Suppressor macrophage treated with lipopolysaccharide for 4 hours (primary cell): ENCODE results near the gene TRIM41.
"Not testable (repeated sequence)": the region's sequence is repeated elsewhere in the genome, so short reads cannot be mapped to it uniquely, and the experiment has no call there.

ENCODE experiments used
- DNase-seq: peaks from one replicate; pipeline ENCODE4 v3.0.0-alpha.2; 2020

Gene TRIM41

DNA sequence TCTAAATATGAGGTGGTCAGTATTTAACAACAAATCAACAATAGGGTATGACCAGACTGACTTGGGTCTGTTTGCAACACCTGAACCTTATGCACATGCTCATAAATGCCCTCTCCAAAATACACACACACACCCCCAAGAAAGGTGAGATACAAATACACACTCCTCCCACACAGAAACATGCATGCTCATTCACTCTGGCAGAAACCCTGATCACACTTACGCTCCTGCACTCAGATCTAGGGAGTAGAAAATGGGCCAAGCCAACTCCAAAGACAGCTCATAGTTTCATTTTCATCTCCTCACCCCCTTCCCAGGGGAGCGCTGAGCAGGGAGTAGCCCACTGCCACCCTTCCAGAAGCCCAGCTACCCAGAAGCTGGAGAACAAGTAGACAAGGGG lies 29.4 kb upstream of the TRIM41 start:
- no peak for DNase-seq

DNA sequence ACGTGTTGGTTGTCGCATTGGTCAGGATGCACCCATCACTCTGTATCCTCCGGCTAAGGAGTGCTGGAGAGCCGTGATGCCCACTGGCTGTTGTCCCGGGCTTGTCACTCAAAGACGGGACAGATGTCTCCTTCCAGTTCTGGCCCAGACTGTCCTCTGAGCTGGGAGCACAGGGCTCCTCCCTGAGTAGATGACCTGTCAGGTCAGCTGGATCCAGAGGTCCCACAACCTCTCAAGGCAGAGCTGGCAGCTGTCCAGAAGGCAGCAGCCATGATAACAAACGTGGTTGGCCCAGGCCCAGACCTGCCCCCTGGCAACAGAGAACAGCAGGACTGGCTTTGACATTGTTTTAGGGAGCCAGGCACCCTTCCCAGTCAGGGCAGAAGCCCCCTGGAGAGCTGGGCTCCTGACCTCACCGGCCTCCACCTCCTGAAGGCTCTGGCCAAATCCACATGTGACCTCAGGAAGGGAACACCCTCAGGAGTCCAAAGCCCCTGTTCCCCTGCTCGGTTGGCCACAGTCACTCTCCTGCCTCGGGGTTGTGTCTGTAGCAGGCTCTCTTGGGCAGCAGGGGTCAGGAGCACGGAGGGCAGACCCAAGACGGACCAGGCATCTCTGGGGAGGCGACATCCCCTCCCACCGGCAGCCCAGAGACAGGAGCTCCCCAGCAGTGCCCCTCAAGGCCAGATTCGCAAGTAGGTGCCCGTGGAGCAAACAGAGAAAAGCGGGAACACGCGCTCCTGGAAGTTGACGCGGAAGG lies 28.4 kb upstream of the TRIM41 start:
- no peak for DNase-seq

DNA sequence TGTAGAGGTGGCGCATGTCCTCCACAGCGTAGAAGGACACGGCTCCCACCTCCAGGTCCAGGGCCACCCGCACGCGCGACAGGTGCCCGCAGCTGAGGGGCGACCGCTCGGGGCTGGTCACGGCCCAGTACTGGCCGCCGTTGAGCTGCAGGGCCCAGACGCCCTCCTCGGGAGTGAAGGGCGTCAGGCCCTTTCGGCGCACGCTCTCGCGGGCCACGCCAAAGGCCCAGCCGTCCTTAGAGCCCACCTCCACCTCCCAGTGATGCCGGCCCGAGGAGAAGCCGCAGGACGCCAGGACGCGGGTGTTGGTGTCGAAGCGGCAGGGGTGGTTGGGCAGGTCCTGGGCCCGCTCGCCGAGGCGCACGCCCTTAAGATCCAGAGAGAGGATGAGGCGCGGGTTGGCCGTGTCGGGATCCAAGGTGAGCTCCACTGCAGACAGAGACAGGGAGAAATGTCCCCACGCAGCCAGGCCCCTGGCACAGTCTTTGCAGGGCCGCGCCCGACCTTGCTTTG lies 27.8 kb upstream of the TRIM41 start:
- no peak for DNase-seq

DNA sequence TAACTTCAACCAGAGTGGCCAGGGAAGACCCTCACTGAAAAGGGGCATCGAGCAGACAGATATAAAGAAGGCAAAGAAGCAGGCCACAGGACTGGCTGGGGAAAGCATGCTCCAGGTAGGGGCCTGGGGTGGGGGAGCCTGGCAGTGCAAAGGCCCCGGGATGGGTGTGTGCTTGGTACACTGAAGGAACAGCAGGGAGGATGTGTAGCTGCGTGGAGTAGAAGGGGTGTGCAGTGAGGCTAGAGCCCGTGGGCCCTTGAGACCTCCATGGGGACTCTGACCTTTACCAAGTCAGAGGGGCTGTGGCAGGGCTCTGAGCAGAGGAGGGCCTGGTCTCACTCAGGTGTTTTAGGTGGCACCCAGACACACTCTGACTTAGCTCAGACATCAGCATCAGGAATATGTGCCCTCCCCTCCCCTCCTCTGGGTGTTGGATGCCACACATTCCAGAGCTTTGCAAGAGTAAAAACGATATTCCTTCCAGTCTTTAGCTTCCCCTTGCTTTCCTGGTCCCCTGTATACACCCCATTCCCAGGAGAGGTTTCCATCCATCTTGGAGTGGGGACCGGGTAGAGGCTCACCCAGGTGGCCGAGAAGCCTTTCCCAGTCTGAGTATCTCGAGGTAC lies 25.6 kb upstream of the TRIM41 start:
- no peak for DNase-seq

DNA sequence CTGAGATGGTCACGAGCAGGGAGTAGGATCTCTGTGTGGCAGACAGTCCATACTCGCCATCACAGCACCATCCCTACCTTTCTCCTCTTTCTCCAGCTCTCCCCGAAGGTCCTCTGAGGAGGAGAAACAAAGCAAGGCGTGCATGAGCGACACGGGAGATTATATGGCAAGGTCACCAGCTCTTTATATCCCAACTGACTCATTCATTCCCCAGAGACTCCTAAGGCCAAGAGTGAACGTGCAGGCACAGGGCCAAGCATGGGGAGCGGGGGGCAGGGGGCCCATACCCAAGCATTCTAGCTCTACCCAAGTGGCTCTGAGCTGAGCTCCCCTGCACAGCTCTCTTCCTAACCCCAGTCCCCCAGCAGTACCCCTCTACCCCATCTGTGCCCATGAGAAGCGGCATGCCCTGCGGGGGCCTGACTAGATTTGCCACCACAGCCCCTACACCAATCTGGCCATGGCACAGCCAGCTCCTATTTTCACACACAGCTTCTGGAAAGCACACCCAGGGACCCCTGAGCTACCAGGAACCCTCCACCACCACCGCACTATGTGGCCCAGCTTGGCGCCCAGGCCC lies 24.9 kb upstream of the TRIM41 start:
- DNase-seq: no peak

DNA sequence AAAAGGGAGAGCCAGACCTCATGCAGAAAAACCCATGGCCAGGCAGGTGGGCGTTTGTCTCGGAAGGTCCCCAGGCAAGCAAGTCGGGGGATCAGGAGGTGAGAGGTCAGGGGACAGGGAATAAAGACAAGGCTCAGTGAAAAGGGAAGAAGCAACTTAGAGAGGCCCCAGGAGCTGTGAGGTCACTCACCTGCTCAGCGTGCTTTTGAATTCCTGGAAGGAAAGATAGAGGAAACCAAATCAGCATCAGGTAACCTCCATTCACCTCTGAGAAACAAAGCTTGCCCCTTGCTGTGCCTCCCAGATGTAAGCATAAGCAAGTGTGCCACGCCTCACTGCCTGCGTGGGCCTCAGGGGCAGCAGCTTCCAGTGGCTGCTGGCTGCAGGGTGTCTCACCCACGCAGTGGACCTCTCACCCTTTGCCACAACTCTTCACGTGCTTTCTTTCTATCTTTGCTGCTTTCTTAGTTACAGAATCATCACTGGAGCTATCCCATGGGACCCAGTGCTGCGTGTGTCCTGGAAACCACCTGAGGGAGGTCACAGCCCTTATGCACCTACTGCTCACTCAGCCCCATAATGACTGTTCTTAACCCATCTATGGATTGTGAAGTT lies 24.1 kb upstream of the TRIM41 start:
- no peak for DNase-seq

DNA sequence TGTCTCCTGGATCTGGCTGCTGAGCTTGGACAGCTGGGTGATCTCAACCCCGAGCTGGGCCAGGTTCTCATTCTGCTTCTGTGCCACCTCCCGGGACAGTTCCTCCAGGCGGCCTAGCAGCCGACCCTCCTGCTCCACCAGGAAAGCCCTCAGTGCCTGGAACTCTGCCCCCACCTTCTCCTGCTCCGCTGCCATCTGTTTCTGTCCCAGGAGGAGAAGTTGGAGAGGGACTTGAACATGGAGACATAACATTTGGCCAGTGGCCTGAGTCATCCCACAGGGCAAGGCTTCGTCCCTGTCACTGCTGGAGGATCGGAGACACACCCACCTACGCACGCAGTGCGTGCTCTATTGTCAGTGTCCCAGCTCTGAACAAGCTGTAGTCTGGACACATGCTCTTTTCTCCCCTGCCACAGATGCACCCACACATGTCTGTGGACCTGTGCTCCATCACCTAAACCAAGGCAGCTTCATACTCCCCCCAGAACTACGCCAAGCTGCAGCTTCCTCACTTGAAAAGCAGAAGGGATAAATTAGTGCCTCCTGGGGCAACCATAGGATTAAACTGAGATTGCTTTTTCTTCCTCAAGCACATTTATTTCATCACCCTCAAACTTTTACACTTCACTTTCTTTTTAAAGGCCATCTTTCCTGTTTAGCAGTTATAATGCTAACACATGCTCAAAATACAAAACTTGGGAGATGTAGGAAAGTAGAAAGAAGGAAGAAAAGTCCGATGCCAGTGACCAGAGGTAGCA lies 23.0 kb upstream of the TRIM41 start:
- peak; percentile 23 for DNase-seq

DNA sequence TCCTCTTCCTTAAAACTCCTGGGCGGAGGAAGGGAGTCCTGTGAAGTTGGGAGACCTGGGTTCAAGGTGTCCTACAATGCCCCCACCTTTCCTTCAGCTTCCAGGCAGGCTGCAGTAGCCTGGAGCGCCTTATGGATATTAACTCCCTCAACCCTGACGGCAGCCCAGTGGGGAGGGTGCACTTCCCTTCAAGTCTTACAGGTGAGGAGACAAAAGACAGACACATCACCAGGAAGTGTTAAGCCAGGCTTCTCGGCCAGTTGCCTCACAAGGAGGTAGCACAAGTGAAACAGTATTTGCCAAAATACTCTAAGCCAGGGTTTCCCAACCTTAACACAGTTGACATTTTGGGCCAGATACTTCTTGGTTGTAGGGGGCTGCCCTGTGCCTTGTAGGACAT lies 22.3 kb upstream of the TRIM41 start:
- no peak for DNase-seq

DNA sequence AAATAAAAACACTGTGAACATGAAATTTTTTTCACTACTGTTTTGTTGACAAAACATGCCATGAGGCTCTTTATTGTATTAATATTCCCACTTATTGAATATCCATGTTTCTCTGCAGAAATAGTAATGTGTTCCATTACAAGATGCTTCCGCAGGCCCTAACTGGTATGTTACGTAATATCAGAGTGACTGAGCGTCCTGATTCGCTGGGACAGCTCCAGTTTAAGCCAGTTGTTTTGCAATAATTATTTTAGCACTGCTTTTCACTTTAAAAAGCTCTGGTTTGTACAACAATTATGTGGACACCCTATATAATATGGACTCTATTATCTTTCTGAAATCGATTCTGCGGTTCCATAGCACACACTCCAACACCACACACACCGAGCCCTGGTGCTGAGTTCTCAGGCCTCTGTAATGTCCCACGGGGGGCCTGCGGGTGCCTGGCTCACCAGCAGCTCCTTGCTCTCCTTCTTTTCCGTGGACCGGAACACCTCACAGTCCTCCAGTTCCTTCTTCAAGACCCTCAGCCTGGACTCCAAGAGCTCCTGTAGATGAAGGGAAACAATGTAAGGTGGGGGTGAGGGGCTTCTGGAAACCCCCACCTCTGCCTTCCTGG lies 19.9 kb upstream of the TRIM41 start:
- peak; percentile 73 for DNase-seq

DNA sequence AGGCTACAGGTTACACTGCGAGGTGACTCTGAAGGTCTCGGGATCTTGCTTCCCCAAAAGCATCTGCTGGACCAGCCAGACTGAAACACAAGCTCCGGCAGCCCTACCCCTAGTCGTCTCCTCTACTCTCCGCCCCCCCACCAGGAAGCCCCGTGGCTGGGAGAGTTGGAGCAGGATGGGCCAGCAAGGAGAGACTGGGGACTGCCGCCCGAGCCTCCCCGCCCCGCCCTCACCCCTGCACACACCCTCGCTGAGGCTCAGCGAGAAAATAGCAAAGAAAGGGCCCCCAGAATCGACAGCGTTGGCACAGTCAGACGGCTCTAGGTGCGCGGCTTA lies 19.3 kb upstream of the TRIM41 start:
- DNase-seq: peak; percentile 6

DNA sequence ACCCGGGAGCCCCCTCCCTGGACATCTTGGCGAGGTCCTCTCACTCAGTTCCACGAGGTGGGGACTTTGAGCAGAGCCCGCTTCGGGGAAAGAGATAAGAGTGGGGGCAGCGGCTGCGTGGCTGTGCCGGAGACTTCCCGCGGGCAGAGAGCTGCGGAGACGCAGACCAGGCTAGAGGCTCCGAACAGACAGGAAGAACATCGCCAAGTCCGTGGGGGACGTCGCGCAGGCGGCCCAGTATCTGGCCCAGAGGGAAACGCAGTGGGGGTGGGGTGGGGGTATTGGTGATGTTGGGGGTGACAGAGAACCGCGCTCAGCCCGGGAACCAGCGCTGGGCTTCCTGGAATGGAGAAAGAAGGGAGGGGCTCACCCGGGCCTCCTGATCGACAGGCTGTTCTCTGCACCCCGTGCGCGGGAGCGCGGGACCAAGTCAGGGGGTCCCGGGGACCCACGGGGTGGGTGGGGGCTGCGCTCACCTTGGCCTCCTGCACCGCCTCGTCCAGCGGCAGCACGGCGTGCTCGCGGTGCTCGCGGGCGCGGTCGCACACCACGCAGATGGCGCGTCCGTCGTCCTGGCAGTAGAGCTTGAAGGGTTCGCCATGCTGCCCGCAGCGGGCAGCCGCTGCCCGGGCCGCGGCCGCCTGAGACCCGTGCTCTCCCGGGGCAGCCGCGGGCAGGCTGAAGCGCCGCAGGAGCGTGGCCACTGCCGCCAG lies 18.8 kb upstream of the TRIM41 start:
- peak; percentile 21 for DNase-seq

DNA sequence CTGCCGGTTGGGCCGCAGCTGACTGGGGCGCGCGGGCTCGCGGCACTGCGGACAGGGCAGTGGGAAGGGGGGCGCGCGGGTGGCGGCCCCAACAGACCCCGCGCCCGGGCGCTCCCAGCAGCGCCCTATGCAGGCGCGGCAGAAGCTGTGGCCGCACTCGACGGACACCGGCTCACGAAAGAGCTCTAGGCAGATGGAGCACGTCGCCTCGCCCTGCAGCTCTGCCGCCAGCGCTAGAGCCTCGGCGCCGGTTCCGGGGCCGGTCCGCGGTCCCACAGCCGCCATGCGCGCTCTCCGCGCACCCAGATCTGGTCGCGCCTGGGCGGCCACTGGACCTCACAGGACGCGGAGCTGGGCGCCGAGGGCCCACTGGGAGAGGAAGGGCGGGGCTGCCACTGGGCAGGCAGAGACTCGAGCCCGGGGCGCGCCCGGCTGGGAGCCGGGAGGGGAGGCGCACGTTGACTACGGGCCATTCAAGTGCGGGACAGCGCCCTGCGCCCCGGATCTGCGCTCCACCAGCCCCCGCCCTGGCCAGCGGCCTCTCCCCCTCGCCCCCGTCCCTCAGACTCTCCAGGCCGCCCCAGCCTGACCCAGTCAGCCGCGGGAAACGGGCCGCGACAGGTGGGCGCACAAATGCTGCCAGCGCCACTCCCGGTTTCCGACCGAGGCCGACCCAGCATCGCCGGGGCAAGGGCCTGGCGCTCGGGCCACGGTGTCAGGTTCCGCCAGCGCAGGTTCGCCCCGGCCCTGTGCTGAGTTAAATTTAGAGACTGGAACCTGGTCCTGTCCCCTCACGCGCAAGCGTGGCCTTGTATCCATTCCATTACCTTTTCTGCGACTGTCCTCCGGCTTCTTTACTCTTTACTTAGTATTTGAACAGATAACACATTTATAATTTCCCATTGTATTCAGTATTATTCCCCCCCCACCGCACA lies 18.0 kb upstream of the TRIM41 start, which contains the start of gene TRIM7:
Gene TRIM7, minus strand, starts transcription at position 371 of the 935 bp plus-strand sequence. Its CDS starts 86 bp downstream, at position 285.
- peak; percentile 68 for DNase-seq

DNA sequence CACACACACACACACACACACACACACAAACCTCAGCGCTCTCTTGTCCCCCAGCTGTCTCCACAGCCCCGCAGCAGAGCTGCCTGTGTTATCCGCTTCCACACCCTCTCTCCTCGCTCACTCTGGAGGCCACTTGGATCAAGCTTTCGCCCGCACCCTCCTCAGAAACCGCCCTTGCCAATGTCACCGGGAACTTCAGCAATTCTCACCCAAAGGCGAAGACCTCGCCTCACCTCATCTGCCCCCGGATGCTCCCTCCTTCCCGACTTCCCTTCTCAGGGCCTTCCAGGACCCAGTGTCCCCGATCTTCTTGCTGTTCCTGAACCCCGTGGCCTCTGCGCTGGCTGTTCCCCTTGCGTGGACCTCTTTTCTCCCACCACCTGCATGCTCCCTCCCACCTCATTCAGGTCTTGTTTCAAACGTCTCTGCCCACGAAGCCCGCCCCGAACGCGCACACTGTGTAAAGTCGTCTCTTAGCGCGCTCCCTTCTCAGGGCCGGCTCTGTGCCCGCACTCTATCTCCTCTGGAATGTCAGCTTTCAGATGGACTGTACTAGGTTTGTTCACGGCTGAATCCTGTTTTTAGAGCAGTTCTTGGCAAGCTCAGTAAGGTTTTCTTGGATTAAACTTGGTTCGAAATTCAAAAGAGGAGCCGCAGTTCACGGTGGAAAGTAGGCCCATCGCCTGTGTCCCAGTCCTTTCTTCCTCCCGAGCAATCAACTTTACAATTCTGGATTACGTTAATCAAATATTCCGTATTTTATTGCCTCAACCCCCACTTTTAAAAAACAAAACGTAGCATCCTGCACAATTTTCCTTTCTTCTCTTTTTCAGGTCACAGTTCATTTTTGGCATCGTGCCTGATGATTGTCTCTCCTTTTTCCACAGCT lies 17.1 kb upstream of the TRIM41 start:
- DNase-seq: no peak

DNA sequence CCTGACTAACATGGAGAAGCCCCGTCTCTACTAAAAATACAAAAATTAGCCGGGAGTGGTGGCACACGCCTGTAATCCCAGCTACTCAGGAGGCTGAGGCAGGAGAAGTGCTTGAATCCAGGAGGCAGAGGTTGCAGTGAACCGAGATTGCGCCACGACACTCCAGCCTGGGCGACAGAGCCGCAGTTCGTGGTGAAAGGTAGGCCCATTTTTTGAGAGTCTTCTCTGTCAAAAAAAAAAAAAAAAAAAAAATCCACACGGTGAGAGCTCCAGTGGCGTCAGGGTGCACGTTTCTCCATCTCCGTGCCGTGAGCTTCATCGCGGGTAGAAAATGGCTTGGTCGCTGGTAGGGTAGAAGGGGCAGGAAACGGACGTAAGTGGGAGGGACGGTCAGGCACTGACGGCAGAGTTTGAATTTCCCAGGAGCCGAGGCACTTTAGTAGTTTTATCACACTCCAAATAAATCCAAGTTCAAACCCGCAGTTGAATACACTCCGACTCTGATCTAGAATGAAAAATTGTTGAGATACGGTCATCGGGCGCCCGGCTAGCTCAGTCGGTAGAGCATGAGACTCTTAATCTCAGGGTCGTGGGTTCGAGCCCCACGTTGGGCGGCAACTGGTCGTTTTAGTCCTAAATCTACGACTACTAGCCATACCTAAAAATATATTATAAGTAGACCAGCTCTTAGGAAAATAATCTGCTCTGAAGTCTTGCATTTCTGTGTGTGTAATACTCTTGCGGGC lies 15.7 kb upstream of the TRIM41 start:
- peak; percentile 88 for DNase-seq

DNA sequence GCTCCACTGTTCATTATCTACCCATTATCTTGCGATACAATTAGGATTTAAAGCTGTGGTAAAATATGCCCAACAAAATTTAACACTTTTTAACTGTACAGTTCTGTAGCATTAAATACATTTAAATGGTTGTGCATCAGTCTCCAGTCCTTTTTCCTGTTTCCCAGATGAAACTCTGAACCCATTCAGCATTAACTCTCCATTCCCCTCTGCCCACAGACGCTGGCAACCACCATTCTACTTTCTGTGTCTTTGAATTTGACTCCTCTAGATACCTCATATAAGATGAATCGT lies 15.2 kb upstream of the TRIM41 start:
- DNase-seq: no peak

DNA sequence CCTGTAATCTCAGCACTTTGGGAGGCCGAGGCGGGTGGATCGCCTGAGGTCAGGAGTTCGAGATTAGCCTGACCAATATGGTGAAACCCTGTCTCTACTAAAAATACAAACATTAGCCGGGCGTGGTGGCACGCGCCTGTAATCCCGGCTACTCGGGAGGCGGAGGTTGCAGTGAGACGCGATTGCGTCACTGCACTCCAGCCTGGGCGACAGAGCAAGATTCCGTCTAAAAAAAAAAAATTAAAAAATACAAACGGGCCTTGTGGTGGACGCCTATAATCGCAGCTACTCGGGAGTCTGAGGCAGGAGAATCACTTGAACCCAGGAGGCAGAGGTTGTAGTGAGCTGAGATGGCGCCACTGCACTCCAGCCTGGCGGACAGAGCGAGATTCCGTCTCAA lies 14.1 kb upstream of the TRIM41 start:
- DNase-seq: not testable (repeated sequence)

DNA sequence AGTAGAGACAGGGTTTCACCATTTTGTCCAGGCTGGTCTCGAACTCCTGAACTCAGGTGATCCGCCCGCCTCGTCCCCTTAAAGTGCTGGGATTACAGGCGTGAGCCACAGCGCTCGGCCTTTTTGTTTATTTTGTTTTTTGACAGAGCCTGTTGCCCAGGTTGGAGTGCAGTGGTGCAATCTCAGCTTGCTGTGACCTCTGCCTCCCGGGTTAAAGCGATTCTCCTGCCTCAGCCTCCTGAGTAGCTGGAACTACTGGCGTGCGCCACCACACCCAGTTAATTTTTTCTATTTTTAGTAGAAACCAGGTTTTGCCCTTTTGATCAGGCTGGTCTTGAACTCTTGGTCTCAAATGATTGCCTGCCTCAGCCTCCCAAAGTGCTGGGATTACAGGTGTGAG lies 12.9 kb upstream of the TRIM41 start:
- not testable (repeated sequence) for DNase-seq

DNA sequence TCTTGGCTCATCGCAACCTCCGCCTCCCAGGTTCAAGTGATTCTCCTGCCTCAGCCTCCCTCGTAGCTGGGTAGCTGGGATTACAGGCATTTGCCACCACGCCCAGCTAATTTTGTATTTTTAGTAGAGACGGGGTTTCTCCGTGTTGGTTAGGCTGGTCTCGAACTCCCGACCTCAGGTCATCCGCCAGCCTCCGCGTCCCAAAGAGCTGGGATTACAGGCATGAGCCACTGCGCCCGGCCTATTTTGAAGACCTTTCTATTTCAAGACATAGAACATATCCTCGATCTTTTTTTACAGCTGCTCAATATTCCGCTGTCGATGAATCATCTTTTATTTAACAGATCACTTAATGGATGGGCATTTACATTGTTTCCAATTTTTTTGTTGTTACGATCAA lies 12.4 kb upstream of the TRIM41 start:
- DNase-seq: not testable (repeated sequence)

DNA sequence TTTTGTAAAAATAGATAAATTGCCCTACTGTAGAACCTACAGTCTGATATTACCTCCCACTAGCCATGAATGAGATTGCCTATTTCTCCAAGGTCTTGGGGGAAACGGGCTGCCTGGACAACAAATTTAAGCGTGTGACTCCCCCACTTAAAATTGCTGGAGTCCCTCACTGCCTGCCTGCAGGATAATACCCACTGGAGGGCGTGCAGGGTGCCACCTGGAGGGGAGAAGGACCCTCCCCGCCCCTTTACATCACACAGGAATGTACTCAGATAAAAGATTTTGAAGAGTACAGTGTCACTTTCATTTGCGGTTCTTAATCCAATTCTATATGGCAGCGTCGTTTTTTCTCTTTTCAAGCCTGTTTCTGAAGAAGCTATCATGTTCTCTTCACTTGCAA lies 11.9 kb upstream of the TRIM41 start:
- no peak for DNase-seq
